GM12875 (cell line): Measurements from ENCODE around the gene NET1.

ENCODE experiments used
- H3K4me3 ChIP-seq: one replicate; pipeline ENCODE4 v1.5.1; 2011; ENCODE audit warnings: low read depth, low read length, control low read depth
- TF ChIP-seq, protein P1 (sequence below): IDR thresholded peaks from 2 replicates; pipeline ENCODE4 v1.5.1; 2011; ENCODE audit warnings: low read depth, mild to moderate bottlenecking, control low read depth, inconsistent platforms, low read length, moderate library complexity, borderline replicate concordance; ENCODE audit not compliant: insufficient read depth

NET1 gene

GRCh38 chr10:5434017-5434753, 21.8 kb downstream of the NET1 start:
- TF ChIP-seq, protein P1, sequence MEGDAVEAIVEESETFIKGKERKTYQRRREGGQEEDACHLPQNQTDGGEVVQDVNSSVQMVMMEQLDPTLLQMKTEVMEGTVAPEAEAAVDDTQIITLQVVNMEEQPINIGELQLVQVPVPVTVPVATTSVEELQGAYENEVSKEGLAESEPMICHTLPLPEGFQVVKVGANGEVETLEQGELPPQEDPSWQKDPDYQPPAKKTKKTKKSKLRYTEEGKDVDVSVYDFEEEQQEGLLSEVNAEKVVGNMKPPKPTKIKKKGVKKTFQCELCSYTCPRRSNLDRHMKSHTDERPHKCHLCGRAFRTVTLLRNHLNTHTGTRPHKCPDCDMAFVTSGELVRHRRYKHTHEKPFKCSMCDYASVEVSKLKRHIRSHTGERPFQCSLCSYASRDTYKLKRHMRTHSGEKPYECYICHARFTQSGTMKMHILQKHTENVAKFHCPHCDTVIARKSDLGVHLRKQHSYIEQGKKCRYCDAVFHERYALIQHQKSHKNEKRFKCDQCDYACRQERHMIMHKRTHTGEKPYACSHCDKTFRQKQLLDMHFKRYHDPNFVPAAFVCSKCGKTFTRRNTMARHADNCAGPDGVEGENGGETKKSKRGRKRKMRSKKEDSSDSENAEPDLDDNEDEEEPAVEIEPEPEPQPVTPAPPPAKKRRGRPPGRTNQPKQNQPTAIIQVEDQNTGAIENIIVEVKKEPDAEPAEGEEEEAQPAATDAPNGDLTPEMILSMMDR, result peak; percentile 40; the same call in 1 of the 2 replicates
- H3K4me3 ChIP-seq, result no peak overlapping the region

GRCh38 chr10:5435328-5435727, 23.0 kb downstream of the NET1 start:
- no peak overlapping the region for H3K4me3 ChIP-seq
- TF ChIP-seq, protein P1, result no peak

DNA sequence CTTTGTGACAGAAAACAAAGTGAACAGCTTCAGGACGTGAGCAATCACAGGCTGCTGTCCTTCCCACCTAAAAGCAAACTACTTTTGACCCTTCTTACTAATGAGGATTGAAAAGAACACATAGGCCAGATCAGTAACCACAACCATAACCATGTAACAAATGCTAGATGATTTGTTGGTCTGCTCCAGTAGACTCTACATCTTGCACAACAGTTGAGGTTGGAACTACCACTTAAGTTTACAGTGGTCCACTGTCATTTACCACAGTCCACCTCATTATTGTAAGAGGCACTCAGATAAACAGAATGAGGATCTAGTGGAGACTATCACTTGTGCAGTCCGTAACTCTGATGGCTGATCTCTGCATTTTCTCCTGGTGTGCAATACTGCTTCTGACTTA, 27.8 kb downstream of the NET1 start:
- TF ChIP-seq, protein P1, result no peak
- no peak overlapping the region for H3K4me3 ChIP-seq

DNA sequence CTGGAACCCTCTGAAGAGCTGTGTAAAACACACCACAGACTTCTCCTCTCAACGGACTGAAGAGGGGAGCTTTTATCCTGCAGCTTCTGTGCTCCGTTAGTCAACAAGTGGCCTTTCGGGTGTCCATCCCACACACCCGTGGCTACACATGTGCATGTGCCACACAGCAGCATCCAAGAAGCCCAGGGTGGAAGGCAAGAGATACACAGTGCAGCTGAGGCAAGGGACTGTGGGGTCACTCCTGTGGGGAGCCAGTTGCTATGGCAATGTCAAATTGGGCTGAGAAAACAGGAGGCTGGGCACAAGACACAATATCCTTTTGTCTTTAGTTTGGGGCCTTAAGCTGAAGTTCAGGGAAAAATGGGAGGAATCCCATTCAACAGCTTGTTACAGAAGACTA, 28.7 kb downstream of the NET1 start:
- TF ChIP-seq, protein P1, result no peak
- H3K4me3 ChIP-seq, result no peak overlapping the region

GRCh38 chr10:5442065-5442989, 30.0 kb downstream of the NET1 start:
- no peak overlapping the region for H3K4me3 ChIP-seq
- TF ChIP-seq, protein P1, result peak; percentile 33; the same call in 1 of the 2 replicates

DNA sequence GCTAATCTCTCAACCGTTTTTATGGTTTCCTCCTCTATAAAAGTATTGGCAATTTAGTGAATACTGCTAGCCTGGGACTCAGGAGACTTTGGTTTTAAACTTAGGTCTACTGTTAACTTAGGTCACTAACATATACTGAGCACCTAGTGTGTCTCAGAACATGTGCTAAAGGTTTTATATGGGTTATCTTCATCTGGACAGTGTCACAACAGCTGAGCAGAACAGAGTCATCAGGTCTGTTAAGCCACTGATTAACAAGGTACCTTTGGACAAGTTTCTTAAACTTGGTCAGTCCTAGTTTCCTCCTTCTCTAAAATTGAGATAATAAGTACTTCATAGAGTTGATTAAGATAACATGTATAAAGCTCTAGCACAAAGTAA, 30.6 kb downstream of the NET1 start:
- H3K4me3 ChIP-seq, result no peak overlapping the region
- TF ChIP-seq, protein P1, result no peak
